Coronary artery (tissue), 2 donors: Measurements from ENCODE around the gene PTGIS.
"Not testable (repeated sequence)": the region's sequence is repeated elsewhere in the genome, so short reads cannot be mapped to it uniquely, and the experiment has no call there.

ENCODE experiments used
- DNase-seq: peaks from one replicate; pipeline ENCODE4 v3.0.0-alpha.2; 2017; ENCODE audit warnings: low spot score
- H3K27ac ChIP-seq, 2 donors: fragments of 200-600 bp; sonication (generic); one replicate each; pipeline ENCODE4 v1.5.1; 2016 to 2019
- H3K4me3 ChIP-seq: fragments of 200-600 bp; sonication (generic); 2 replicates; pipeline ENCODE4 v1.5.1; 2016; ENCODE audit warnings: mild to moderate bottlenecking, moderate library complexity
- TF ChIP-seq, protein P1 (sequence below): fragments of 200-600 bp; sonication (generic); IDR thresholded peaks from one replicate; pipeline ENCODE4 v1.5.1; 2019; ENCODE audit warnings: antibody characterized with exemption

Gene PTGIS

DNA sequence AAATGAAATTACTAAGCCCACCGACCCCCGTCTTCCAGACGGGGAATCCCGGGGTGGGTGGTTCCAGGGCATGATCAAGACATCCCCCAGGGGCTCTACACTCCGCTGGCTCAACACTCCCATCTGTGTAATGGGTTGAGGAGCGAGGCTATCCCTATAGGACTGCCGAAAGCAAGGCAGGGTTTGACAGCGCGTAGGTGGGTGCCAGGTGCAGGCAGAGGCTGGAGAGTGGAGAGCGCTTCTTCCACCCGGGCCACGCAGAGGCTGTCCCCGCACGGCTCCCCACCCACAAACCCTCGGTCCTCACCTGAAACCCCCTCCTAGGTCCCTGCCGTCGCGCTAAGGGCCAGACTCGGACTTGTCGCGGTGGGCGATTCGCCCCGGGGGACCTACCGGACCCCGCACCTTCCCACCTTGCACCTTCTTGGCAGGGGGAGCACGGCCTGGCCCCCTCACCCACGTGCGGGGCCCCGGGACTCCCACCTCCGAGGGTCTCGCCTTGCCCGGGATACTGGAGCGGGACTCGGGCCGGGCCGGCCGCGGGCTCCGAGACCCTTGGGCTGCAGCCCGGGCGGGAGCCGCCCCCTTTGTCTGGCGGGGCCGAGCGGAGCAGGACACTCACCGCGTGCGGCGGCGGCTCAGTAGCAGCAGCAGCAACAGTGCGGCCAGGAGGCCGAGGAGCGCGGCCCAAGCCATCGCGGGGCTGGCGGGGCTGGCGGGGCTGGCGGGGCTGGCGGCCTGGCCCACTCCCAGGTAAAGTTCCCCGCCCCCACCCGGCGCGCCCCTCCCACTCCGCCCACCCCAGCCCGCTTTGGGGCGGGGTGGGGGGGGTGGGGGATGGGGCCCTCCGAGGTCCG, at the start of gene PTGIS:
Gene PTGIS, minus strand, starts transcription at position 717 of the 857 bp plus-strand sequence. Its CDS starts 21 bp downstream, at position 696.
- TF ChIP-seq, protein P1, sequence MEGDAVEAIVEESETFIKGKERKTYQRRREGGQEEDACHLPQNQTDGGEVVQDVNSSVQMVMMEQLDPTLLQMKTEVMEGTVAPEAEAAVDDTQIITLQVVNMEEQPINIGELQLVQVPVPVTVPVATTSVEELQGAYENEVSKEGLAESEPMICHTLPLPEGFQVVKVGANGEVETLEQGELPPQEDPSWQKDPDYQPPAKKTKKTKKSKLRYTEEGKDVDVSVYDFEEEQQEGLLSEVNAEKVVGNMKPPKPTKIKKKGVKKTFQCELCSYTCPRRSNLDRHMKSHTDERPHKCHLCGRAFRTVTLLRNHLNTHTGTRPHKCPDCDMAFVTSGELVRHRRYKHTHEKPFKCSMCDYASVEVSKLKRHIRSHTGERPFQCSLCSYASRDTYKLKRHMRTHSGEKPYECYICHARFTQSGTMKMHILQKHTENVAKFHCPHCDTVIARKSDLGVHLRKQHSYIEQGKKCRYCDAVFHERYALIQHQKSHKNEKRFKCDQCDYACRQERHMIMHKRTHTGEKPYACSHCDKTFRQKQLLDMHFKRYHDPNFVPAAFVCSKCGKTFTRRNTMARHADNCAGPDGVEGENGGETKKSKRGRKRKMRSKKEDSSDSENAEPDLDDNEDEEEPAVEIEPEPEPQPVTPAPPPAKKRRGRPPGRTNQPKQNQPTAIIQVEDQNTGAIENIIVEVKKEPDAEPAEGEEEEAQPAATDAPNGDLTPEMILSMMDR, result no peak
- Histone ChIP-seq H3K27ac (peak within 1 kb of the TSS; percentile 94 to 97), H3K4me3 (peak within 1 kb of the TSS; percentile 83)
- DNase-seq, result peak; percentile 77

DNA sequence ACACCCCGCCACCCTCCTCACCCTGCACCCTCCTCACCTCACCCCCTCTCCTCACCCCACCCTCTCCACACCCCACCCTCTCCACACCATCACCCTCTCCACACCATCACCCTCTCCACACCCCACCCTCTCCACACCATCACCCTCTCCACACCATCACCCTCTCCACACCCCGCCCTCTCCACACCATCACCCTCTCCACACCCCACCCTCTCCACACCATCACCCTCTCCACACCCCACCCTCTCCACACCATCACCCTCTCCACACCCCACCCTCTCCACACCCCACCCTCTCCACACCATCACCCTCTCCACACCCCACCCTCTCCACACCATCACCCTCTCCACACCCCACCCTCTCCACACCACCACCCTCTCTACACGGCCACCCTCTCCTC, 49.5 kb upstream of the PTGIS start:
- H3K4me3 ChIP-seq, DNase-seq, H3K27ac ChIP-seq: not testable (repeated sequence)

DNA sequence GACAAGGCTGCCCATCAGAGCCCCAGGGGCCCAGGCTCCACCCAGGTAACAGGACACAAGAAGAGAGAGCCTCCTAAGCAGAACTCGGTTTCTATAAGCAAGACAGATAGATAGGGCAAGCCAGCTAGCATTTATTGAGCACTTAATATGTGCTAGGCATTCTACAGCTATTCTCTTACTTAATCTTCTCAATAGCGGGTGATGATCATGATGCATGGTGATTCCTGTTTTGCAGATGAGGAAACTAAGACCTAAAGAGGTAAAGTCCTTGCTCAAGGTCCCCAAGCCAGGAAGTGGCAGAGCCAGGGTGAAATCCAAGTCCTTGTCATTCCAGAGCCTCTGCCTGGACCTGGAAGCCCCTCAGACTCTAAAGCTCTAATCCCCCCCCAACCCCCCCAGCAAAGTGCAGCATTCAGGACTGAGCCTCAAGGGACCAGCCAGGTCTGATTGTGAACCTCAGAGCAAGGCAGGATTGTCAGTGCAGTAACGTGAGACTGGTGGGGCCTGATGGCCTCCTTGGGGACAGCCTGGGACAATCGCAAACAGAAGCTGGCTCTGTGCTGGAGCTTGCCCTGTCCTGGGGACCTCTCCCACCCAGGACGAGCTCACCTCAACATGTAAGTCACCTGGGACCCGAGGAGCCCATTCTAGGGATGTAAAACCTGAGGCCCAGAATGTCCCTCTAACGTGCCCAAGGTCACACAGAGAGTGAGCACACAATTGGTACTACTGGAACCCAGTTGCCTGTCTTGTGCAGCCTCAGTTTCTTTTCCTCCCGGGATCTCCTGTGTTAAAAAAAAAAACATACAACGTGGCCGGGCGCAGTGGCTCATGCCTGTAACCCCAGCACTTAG, 48.4 kb upstream of the PTGIS start:
- H3K4me3 ChIP-seq, result no peak overlapping the region
- DNase-seq, result no peak
- no peak overlapping the region for H3K27ac ChIP-seq
- TF ChIP-seq, protein P1, result no peak

DNA sequence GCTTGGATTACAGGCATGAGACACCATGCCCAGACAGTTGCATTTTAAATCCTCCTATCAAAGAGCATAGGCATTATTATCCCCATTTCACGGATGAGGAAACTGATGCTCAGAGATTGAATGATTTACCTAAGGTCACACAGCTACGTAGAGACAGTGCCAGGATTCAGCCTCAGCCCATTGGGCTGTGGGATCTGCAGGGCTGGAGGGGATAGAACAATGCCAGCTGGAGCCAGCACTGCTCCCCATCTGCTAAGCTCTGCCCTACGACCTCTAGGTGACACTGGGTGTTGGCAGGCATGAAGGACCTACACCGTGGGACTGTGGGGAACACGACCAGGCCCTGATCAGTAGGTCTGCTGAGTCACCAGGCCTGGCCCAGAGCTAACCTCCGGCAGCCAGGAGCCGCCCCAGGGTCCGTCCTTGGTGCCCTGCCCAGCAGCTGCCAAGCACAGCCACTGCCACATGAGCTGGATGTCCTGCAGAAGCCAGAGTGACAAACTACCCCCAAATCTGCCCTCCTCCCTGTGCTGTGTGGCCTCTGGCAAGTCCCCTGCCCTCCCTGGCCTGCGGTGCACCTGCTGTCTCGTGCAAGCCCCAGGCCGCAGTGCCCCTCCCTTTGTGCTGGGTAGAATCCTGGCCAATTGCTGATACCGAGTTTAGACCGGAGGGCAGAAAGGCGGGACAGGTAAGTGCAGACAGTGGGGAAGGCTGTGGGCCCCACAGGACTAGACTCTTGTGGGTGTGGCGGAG, 47.6 kb upstream of the PTGIS start:
- TF ChIP-seq, protein P1, result no peak
- Histone ChIP-seq H3K4me3 (no peak overlapping the region), H3K27ac (no peak overlapping the region)
- no peak for DNase-seq

DNA sequence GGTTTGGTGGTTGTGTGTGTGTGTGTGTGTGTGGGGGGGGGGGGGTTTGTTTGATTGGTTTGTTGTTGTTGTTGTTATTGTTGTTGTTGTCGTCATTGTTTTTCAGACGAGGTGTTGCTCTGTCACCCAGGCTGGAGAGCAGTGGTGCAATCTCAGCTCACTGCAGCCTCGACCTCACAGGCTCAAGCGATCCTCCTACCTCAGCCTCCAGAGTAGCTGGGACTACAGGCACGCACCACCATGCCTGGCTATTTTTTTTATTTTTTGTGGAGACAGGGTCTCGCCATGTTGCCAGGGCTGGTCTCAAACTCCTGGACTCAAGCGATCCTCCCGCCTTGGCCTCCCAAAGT, 47.1 kb upstream of the PTGIS start:
- H3K4me3 ChIP-seq, H3K27ac ChIP-seq, DNase-seq: not testable (repeated sequence)

DNA sequence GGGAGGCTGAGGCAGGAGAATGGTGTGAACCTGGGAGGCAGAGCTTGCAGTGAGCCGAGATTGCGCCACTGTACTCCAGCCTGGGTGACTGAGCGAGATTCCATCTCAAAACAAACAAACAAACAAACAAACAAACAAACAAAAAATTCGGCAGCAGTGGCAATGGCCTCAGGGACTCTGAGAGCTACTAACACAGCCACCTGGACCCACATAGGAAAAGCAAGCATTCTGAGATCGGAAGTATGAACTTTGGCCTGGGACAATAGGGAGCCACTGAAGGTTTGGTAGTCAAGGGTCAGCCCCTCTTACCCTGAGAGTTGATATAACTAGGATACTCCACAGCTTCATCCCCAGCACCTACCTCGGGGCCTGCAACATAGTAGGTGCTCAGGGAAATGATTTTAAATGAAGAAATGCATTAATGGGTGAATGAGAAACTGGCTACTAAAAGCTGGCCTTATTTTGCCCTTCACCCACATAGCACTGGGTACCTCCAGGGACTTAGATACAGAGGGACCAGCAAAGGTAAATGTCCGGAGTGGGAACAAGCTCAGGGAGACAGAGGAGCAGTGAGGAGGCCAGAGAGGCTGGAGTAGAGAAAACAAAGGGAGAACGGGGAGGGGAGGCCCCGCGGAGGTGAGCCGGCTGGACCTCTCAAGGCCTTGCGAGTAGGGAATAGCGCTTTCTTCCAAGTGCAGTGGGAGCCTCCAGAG, 46.6 kb upstream of the PTGIS start:
- H3K27ac ChIP-seq, result no peak overlapping the region
- TF ChIP-seq, protein P1, result no peak
- no peak for DNase-seq
- no peak overlapping the region for H3K4me3 ChIP-seq

DNA sequence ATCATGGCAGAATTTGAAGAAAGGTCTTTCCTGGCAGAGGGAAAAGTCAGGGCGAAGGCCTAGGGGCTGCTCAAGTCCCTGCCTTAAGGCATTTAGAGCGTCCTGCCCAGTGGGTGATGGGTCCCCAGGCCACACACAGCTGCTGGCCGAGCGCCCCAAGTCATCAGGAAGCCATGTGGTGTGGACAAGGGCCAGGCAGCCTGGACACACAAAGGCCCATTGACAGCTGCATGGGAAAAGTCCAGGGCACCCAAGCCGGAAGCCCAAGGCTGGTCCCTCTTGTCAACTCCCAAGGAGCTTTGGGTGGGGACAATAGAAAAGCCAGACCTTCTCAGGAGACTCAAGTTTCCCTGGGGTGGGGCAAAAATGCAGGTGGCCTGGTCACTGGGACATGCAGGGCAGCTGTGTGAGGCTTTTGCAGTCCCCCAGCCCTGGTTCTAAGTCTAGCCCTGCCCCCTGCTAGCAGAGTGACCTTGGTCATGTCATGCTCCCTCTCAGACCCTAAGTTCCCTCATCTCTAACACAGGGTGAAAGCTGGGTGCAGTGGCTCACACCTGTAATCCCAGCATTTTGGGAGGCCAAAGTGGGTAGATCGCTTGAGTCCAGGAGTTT, 44.3 kb upstream of the PTGIS start:
- TF ChIP-seq, protein P1, result no peak
- Histone ChIP-seq H3K4me3 (no peak overlapping the region), H3K27ac (no peak overlapping the region)
- DNase-seq, result no peak

DNA sequence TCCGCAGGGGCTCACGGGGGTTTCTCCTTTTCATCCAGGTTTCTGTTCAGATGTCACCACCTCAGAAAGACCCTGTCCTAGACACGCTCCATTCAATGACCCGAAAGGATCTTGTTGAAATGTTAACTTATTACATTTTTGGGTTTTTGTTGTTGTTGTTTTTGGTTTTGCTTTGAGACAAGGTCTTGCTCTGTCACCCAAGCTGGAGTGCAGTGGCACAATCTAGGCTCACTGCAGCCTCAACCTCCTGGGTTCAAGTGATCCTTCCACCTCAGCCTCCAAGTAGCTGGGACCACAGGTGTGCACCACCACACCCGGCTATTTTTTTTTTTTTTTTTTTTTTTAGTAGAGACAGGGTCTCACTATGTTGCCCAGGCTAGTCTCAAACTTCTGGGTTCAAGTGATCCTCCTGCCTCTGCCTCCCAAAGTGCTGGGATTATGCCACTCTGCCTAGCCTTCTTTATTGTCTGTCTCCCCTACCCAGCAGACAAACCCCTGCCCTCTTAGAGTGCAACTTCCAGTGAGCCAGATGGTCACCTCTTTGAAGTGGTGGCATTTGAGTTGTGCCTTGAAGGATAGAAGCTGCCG, 43.7 kb upstream of the PTGIS start:
- H3K27ac ChIP-seq, DNase-seq: not testable (repeated sequence)
- H3K4me3 ChIP-seq, result peak overlapping the region; percentile 57
